ENCODE results near the gene MKNK2.

DNA sequence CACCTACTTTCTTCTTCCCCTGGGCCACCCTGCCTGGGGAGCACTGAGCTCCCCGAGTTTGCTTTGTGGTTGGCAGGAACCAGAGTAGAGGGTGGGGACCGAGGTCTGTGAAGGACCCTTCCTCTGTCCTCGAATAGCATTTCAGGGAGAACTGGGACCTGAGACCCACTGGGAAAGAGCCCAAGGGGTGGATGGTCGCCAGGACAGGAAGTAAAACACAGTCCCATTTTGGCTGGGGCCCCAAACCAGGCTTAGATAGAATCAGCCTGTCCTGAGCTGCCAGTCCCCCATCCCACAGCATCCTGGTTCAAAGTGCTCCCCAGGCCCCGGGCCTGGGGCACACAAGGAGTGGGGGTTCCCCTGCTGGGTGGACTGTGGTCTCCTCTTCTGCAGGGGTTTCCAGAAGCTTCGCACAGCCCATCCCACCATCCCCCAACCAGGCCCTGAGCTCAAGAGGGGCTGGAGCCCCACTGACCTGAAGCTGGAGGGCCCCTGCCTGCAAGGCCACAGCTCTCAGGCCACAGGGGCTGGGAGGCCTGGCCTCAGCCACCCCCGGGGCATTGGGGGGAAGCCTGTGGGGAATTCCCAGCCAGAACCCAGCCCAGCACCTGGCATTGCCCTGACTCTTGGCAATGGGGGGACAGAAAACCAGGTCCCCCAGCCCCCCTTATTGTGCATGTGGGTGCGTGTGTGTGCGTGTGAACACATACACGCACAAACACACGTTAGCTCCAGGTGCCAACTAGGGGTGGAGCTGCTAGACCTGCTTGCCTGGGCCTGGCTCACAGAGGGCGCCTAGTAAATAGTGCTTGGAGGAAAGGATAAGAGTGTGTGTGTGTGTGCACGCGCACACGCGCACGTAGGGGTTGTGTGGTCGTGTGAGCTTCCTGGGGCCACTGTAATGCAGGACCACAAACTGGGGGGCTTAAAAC is 995 bp upstream of the MKNK2 start:
- TF ChIP-seq POLR2A (IDR thresholded peaks at IDR 0.05) (no peak), CTCF (IDR thresholded peaks at IDR 0.05) (no peak)
